ENCODE measurements around the gene LPP. TPM values are rescaled to one million over a fixed set of nuclear protein-coding genes. Genes with fewer than 3 reads are reported as not detected.

Gene LPP
- total RNA-seq, 5 donors from 2014 or later (not counting 1 experiment from before 2014, with no cell fraction given): 23.8 to 82.6 (median 39.3) TPM

- no peaks in the 10 kb centered on the region for H3K27me3 ChIP-seq (replicated peaks in 1 of 2; ENCODE audit: control insufficient read depth in 2 of 2, extremely low read depth in 1 of 2, insufficient read depth in 2 of 2, low read length in 1 of 2)
- no peak overlapping the region for H3K27ac Mint-ChIP-seq
- no peak overlapping the region for H3K27ac ChIP-seq (ENCODE audit: low read length)
- peaks cover 0 to 5% of the 10 kb centered on the region in 2 donors for H3K36me3 ChIP-seq (ENCODE audit: control insufficient read depth in 2 of 2, extremely low read depth in 1 of 2, insufficient read depth in 1 of 2, low read length in 1 of 2)
- ChIA-PET CTCF (no interaction called here), POLR2A (no interaction called here)
- H3K36me3 Mint-ChIP-seq: peaks cover 55% of the 10 kb centered on the region
- no peaks in the 10 kb centered on the region for H3K27me3 Mint-ChIP-seq
- H3K4me1 ChIP-seq (ENCODE audit: control insufficient read depth in 1 of 2, extremely low read depth in 1 of 2, insufficient read depth in 2 of 2, low read length in 2 of 2): no peaks in the 10 kb centered on the region
- no peaks in the 10 kb centered on the region for H3K9me3 ChIP-seq
- no peaks in the 10 kb centered on the region for H3K9me3 Mint-ChIP-seq
- H3K4me1 Mint-ChIP-seq: peaks cover 2 to 7% (median 5%) of the 10 kb centered on the region in 3 donors
- WGBS (ENCODE audit: insufficient coverage): 100% methylated on average over 1 of the region's 3 CpGs
- no peak overlapping the region for H3K4me3 ChIP-seq (ENCODE audit: control insufficient read depth in 1 of 2, extremely low read depth in 1 of 2, low read length in 1 of 2)
- H3K4me3 Mint-ChIP-seq: no peak overlapping the region
- DNase-seq (no peak), ATAC-seq (replicated peaks in 1 of 4) (no peak)
Measured at GRCh38 chr3:188227442-188227841, 73.5 kb downstream of the LPP start.

- ChIA-PET POLR2A (no interaction called here), CTCF (interaction anchor here in 1 of 2 donors (0.6 kb wide), 1 partner anchor 549 kb away, joined by 3 read pairs; no protein-coding TSS in a partner anchor)
- no peak overlapping the region for H3K27ac Mint-ChIP-seq
- H3K27me3 Mint-ChIP-seq: no peaks in the 10 kb centered on the region
- Histone ChIP-seq H3K4me1 (ENCODE audit: control insufficient read depth in 1 of 2, extremely low read depth in 1 of 2, insufficient read depth in 2 of 2, low read length in 2 of 2) (no peaks in the 10 kb centered on the region), H3K27ac (ENCODE audit: low read length) (no peak overlapping the region), H3K36me3 (ENCODE audit: control insufficient read depth in 2 of 2, extremely low read depth in 1 of 2, insufficient read depth in 1 of 2, low read length in 1 of 2) (peaks cover 0 to 5% of the 10 kb centered on the region in 2 donors), H3K9me3 (no peaks in the 10 kb centered on the region), H3K27me3 (replicated peaks in 1 of 2; ENCODE audit: control insufficient read depth in 2 of 2, extremely low read depth in 1 of 2, insufficient read depth in 2 of 2, low read length in 1 of 2) (no peaks in the 10 kb centered on the region), H3K4me3 (ENCODE audit: control insufficient read depth in 1 of 2, extremely low read depth in 1 of 2, low read length in 1 of 2) (no peak overlapping the region)
- no peak for ATAC-seq (replicated peaks in 1 of 4)
- H3K4me3 Mint-ChIP-seq: no peak overlapping the region
- DNase-seq: no peak
- peaks cover 4 to 15% (median 5%) of the 10 kb centered on the region in 3 donors for H3K4me1 Mint-ChIP-seq
- H3K9me3 Mint-ChIP-seq: no peaks in the 10 kb centered on the region
- 93% methylated on average over 6 of the region's 7 CpGs for WGBS (ENCODE audit: insufficient coverage)
- peaks cover 61% of the 10 kb centered on the region for H3K36me3 Mint-ChIP-seq
Measured at GRCh38 chr3:188229177-188229576, 75.2 kb downstream of the LPP start.

- 100% methylated on average over 1 of the region's 2 CpGs for WGBS (ENCODE audit: insufficient coverage)
- H3K27ac Mint-ChIP-seq: no peak overlapping the region
- Histone ChIP-seq H3K27me3 (replicated peaks in 1 of 2; ENCODE audit: control insufficient read depth in 2 of 2, extremely low read depth in 1 of 2, insufficient read depth in 2 of 2, low read length in 1 of 2) (no peaks in the 10 kb centered on the region), H3K36me3 (ENCODE audit: control insufficient read depth in 2 of 2, extremely low read depth in 1 of 2, insufficient read depth in 1 of 2, low read length in 1 of 2) (peaks cover 0 to 5% of the 10 kb centered on the region in 2 donors), H3K9me3 (no peaks in the 10 kb centered on the region), H3K4me3 (ENCODE audit: control insufficient read depth in 1 of 2, extremely low read depth in 1 of 2, low read length in 1 of 2) (no peak overlapping the region), H3K27ac (ENCODE audit: low read length) (no peak overlapping the region), H3K4me1 (ENCODE audit: control insufficient read depth in 1 of 2, extremely low read depth in 1 of 2, insufficient read depth in 2 of 2, low read length in 2 of 2) (no peaks in the 10 kb centered on the region)
- peaks cover 4 to 13% (median 9%) of the 10 kb centered on the region in 3 donors for H3K4me1 Mint-ChIP-seq
- ATAC-seq (replicated peaks in 1 of 4) (no peak), DNase-seq (no peak)
- no peak overlapping the region for H3K4me3 Mint-ChIP-seq
- ChIA-PET CTCF (interaction anchor here in 1 of 2 donors (0.6 kb wide), 1 partner anchor 550 kb away, joined by 3 read pairs; no protein-coding TSS in a partner anchor), POLR2A (no interaction called here)
- H3K27me3 Mint-ChIP-seq: no peaks in the 10 kb centered on the region
- H3K9me3 Mint-ChIP-seq: no peaks in the 10 kb centered on the region
- H3K36me3 Mint-ChIP-seq: peaks cover 62% of the 10 kb centered on the region
Measured at GRCh38 chr3:188229726-188230125, 75.8 kb downstream of the LPP start.

- Mint-ChIP-seq H3K27me3 (no peaks in the 10 kb centered on the region), H3K4me1 (peaks cover 4 to 20% (median 13%) of the 10 kb centered on the region in 3 donors), H3K36me3 (peaks cover 55% of the 10 kb centered on the region), H3K9me3 (no peaks in the 10 kb centered on the region), H3K4me3 (no peak overlapping the region), H3K27ac (no peak overlapping the region)
- Histone ChIP-seq H3K27ac (ENCODE audit: low read length) (no peak overlapping the region), H3K36me3 (ENCODE audit: control insufficient read depth in 2 of 2, extremely low read depth in 1 of 2, insufficient read depth in 1 of 2, low read length in 1 of 2) (peaks cover 0 to 5% of the 10 kb centered on the region in 2 donors), H3K9me3 (no peaks in the 10 kb centered on the region), H3K27me3 (replicated peaks in 1 of 2; ENCODE audit: control insufficient read depth in 2 of 2, extremely low read depth in 1 of 2, insufficient read depth in 2 of 2, low read length in 1 of 2) (no peaks in the 10 kb centered on the region), H3K4me3 (ENCODE audit: control insufficient read depth in 1 of 2, extremely low read depth in 1 of 2, low read length in 1 of 2) (no peak overlapping the region), H3K4me1 (ENCODE audit: control insufficient read depth in 1 of 2, extremely low read depth in 1 of 2, insufficient read depth in 2 of 2, low read length in 2 of 2) (no peaks in the 10 kb centered on the region)
- DNase-seq (no peak), ATAC-seq (replicated peaks in 1 of 4) (no peak)
- ChIA-PET CTCF (interaction anchor here in 1 of 2 donors (0.8 kb wide), 1 partner anchor 811 kb away, joined by 3 read pairs; no protein-coding TSS in a partner anchor), POLR2A (no interaction called here)
- no CpG with 5 or more reads among the region's 5 CpGs for WGBS (ENCODE audit: insufficient coverage)
Measured at GRCh38 chr3:188230962-188231361, 77.0 kb downstream of the LPP start.

GRCh38 chr3:188231456-188231855 is 77.5 kb downstream of the LPP start:
- Mint-ChIP-seq H3K4me1 (peaks cover 4 to 23% (median 13%) of the 10 kb centered on the region in 3 donors), H3K27me3 (no peaks in the 10 kb centered on the region), H3K27ac (no peak overlapping the region), H3K4me3 (no peak overlapping the region), H3K36me3 (peaks cover 56% of the 10 kb centered on the region), H3K9me3 (no peaks in the 10 kb centered on the region)
- Histone ChIP-seq H3K4me3 (ENCODE audit: control insufficient read depth in 1 of 2, extremely low read depth in 1 of 2, low read length in 1 of 2) (no peak overlapping the region), H3K36me3 (ENCODE audit: control insufficient read depth in 2 of 2, extremely low read depth in 1 of 2, insufficient read depth in 1 of 2, low read length in 1 of 2) (peaks cover 0 to 3% of the 10 kb centered on the region in 2 donors), H3K27me3 (replicated peaks in 1 of 2; ENCODE audit: control insufficient read depth in 2 of 2, extremely low read depth in 1 of 2, insufficient read depth in 2 of 2, low read length in 1 of 2) (no peaks in the 10 kb centered on the region), H3K4me1 (ENCODE audit: control insufficient read depth in 1 of 2, extremely low read depth in 1 of 2, insufficient read depth in 2 of 2, low read length in 2 of 2) (no peaks in the 10 kb centered on the region), H3K9me3 (no peaks in the 10 kb centered on the region), H3K27ac (ENCODE audit: low read length) (no peak overlapping the region)
- DNase-seq (no peak), ATAC-seq (replicated peaks in 1 of 4) (no peak)
- ChIA-PET POLR2A (no interaction called here), CTCF (interaction anchor here in 1 of 2 donors (0.8 kb wide), 1 partner anchor 810 kb away, joined by 3 read pairs; no protein-coding TSS in a partner anchor)
- 100% methylated on average over 5 of the region's 8 CpGs for WGBS (ENCODE audit: insufficient coverage)

GRCh38 chr3:188232656-188233055 is 78.7 kb downstream of the LPP start:
- Mint-ChIP-seq H3K9me3 (no peaks in the 10 kb centered on the region), H3K27ac (no peak overlapping the region), H3K36me3 (peaks cover 56% of the 10 kb centered on the region), H3K4me3 (no peak overlapping the region), H3K4me1 (peaks cover 5 to 27% (median 8%) of the 10 kb centered on the region in 3 donors), H3K27me3 (no peaks in the 10 kb centered on the region)
- DNase-seq (no peak), ATAC-seq (replicated peaks in 1 of 4) (no peak)
- H3K9me3 ChIP-seq: no peaks in the 10 kb centered on the region
- no peak overlapping the region for H3K4me3 ChIP-seq (ENCODE audit: control insufficient read depth in 1 of 2, extremely low read depth in 1 of 2, low read length in 1 of 2)
- no peaks in the 10 kb centered on the region for H3K4me1 ChIP-seq (ENCODE audit: control insufficient read depth in 1 of 2, extremely low read depth in 1 of 2, insufficient read depth in 2 of 2, low read length in 2 of 2)
- CTCF ChIA-PET: interaction anchor here in 1 of 2 donors (0.7 kb wide), 1 partner anchor 11 kb away, joined by 4 read pairs; no protein-coding TSS in a partner anchor
- no peak overlapping the region for H3K27ac ChIP-seq (ENCODE audit: low read length)
- peaks cover 0 to 3% of the 10 kb centered on the region in 2 donors for H3K36me3 ChIP-seq (ENCODE audit: control insufficient read depth in 2 of 2, extremely low read depth in 1 of 2, insufficient read depth in 1 of 2, low read length in 1 of 2)
- POLR2A ChIA-PET: no interaction called here
- no peaks in the 10 kb centered on the region for H3K27me3 ChIP-seq (replicated peaks in 1 of 2; ENCODE audit: control insufficient read depth in 2 of 2, extremely low read depth in 1 of 2, insufficient read depth in 2 of 2, low read length in 1 of 2)
- no CpG with 5 or more reads among the region's 2 CpGs for WGBS (ENCODE audit: insufficient coverage)

Measured in T-cell (primary cell).